Pulmonary artery endothelial cell (primary cell): Measurements from ENCODE around the gene LTK. TPM values are rescaled to one million over a fixed set of nuclear protein-coding genes. Genes with fewer than 3 reads are reported as not detected.

Experiments
- DNase-seq: peaks from one replicate; pipeline ENCODE4 v3.0.0-alpha.2; 2011; ENCODE audit warnings: low read depth, low spot score
- total RNA-seq: library from RNA; depleted of rRNA; stranded (reverse); fragments of >200 nt; gene quantifications from 2 replicates; pipeline ENCODE4 v1.2.3, GENCODE V29; 2014

The LTK gene
- total RNA-seq, 1 donor from 2014 or later = 0.07 TPM

GRCh38 chr15:41499109-41499851 is 14.3 kb downstream of the LTK start:
- no peak for DNase-seq

DNA sequence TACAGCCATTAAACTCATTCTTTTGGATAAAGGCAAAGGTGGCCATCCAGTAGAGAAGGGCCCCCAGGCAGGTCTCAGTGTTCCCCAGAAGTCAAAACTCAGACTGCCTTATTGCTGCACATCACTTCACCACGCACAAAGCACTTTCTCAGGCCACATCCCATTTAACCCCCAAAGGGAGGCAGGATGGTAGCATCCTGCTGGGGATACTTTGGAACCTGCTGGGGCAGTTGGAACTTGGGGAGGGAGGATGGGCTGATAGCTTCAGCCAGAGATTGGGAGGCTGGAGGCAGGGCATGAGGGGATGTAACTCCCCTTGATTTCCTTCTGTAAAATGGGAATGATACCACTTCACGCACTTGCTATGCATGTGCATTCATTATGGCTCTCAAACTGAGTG is 15.0 kb downstream of the LTK start:
- DNase-seq = no peak

DNA sequence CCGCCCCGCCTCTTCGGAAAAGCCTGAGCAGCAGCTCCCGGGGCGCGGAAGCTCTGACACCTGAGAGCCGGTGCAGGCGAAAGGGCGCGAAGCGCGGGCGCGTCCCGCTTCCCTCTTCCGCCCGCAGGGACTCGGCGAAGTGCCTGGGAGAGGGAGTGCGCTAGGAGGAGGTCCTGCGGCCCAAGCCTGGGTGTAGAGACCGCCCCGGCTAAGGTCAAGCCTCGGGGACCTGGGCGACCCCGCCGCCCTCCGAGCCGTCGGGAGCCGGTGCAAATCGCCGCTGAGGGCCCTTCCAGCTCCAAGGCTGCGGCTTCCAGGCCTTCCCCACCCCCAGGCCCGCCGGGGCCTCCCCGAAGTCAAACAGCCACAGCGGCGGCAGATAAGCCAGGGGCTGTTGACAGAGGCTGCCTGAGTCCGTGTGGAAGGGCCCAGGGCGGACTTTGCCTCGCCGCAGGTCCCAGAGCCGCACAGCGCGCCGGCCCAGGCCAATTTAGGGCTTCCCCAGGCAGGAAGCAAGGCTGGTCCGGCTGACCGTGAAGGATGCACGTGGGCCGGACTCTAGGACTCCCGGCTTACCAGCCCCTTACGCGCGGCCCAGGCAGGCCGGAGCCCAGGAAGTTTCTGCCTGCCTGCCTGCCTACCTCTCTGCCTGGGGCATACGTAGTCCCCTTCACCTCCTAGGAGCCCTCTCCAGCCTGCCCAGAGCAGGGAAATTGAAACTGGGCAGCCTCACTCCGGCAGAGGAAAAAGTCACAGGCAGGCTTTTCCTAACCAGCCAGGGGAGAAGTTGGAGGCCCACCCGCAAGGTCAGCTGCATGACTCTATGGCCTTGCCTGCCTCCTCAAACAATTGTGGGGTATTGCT is 17.7 kb downstream of the LTK start:
- DNase-seq = no peak

- DNase-seq = no peak
Observed at GRCh38 chr15:41494922-41495735, 18.5 kb downstream of the LTK start.

- no peak for DNase-seq
Observed at GRCh38 chr15:41494190-41494921, 19.3 kb downstream of the LTK start.

- no peak for DNase-seq
Observed at GRCh38 chr15:41493902-41494189, 19.8 kb downstream of the LTK start.

DNA sequence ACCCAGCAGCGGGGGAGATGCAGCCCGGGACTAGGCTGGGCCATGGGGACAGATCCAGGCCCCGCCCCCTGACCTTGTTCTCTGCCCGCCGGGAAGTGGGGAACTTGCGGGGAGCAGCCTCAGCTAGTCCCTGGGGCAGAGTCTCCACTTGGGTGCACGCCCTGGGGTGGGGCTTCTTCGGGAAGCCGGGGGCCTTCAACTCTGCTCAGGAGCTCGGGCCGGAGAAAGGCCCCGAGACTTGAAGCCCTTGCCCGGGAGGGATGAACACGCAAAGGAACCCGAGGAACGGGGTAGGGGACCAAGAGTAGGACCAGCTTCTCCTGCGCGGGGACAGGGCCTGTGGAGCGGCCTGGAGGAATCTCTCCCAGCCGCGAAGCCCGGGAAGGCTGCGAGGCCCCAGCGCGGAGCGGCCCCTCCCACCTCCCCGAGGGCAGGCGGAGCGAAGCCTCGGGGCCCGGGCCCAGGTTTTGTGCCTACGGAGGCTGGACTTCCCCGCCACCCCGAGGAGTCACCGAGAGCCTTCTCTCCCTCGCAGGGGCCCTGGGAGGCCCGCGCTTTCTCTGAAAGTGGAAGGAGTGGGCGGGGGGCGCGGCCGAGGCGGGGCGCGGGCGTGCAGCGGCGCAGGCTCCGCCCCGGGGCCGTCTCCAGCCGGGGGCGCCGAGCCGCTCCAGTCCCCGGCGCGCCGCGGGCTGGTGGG is 20.3 kb downstream of the LTK start, which contains the start of gene ITPKA:
Gene ITPKA (plus strand): TSS at position 670 of the 697 bp plus-strand sequence. CDS start 54 bp downstream, outside the sequence.
- DNase-seq = no peak

GRCh38 chr15:41492597-41493204 is 20.9 kb downstream of the LTK start:
- DNase-seq = no peak

GRCh38 chr15:41491889-41492288 is 21.7 kb downstream of the LTK start:
- DNase-seq = no peak

DNA sequence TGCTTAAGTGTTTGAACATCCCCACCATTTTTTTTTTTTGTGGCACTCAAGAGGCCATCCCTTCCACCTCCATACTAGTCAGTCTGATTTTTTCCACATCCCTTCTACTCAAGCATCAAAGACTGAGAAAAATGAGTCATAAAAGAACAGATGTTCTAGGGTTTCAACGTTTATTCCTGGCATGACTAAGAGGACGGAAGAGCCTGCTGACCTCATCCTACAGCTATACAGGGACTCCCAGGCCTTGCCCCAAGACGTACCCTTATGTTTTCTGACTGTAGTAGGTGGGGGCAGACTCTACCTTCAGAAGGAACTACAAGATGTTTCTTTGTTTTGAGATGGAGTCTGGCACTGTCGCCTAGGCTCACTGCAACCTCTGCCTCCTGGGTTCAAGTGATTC is 23.3 kb downstream of the LTK start:
- peak; percentile 82 for DNase-seq

- DNase-seq = no peak
Observed at GRCh38 chr15:41489641-41490040, 24.0 kb downstream of the LTK start.

GRCh38 chr15:41487802-41488201 is 25.8 kb downstream of the LTK start:
- no peak for DNase-seq

DNA sequence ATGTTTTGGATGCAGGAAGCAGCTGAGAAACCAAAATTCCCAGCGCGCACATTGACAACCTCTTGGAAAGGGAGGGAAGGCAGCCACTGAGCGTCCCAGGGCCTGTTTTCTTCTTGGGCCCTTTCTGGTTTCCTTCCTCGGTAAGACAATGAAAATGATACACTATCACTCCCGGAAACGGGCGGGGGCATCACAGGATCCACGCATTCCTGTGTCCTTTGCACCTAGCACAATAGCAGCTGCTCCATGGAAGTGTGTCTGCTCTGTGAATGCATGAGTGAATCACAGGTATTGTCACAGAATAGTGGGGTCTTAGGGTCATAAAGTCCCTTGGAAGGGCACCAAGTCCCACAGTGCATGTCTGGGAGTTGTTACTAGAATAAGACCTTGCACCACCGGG is 26.2 kb downstream of the LTK start:
- DNase-seq = no peak

GRCh38 chr15:41486286-41486685 is 27.3 kb downstream of the LTK start:
- DNase-seq = no peak

DNA sequence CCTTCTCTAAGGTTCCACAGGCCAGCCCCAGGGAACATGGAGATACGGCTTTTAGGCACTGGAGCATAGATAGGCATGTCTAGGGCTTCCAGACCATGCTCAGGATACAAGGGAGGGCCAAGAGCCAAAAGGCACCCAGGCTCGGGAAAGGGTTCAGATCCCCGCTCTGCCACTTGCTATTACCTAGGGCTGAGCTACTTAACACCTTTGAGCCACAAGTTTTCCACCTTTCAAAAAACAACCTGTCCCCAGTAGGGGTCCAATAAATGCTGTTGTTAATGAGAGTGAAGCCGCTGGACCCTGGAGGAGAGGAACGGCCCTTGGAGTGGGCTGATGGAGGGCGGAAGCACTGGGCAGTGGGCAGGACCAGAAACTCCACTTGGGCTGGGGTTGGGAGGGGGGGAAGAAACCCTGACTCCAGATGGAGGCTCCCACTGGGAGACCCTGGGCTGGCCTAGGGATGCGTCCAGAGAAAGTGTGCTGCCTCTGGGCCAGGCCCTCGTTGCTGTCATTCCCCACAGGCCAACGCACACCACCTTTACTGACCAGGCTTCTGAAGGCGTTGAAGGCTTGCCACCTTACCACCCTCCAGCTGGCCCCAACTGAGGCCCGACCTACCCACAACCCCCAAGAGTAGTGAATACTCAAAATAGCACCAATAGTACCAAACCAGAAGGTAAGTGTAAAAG is 28.5 kb downstream of the LTK start:
- DNase-seq = no peak

GRCh38 chr15:41483519-41483918 is 30.1 kb downstream of the LTK start:
- no peak for DNase-seq

- DNase-seq = no peak
Observed at GRCh38 chr15:41483115-41483514, 30.5 kb downstream of the LTK start.

- DNase-seq = no peak
Observed at GRCh38 chr15:41482110-41482877, 31.3 kb downstream of the LTK start.
